Spleen (tissue), 7 donors: ENCODE results near the gene TSHB.

ENCODE experiments used
- CTCF ChIP-seq, 11 experiments: fragments of 200-600 bp in 7 of 11; fragments of 450-650 bp in 4 of 11; sonication (generic) in 4 of 11; IDR thresholded peaks in 8 of 11; conservative IDR thresholded peaks in 3 of 11; 1 replicate in 7 of 11; 2 replicates in 4 of 11; pipeline versions ENCODE4 v1.4.0 to v1.8.0; 2016 to 2021; ENCODE audit warnings: antibody characterized with exemption in 11 of 11, inconsistent platforms in 4 of 11, mild to moderate bottlenecking in 1 of 11
- POLR2A ChIP-seq, 3 donors: fragments of 450-650 bp; IDR thresholded peaks; one replicate each; pipeline ENCODE4 v1.5.1; 2017; ENCODE audit warnings: antibody characterized with exemption in 3 of 3, mild to moderate bottlenecking in 1 of 3
- POLR2AphosphoS5 ChIP-seq, 3 donors: sonication (generic); formaldehyde crosslinking; IDR thresholded peaks; one replicate each; pipeline ENCODE4 v1.5.1; 2017; ENCODE audit warnings: antibody characterized with exemption in 3 of 3
- donor health status: DM: no; HTN: no; CAD: no; lungs with moderate emphysema.
- donor health status: DM: no; HTN: no; CAD: no.
- donor health status: DM: no; HTN: no; CAD: no.

GRCh38 chr1:115021145-115021544 lies 8.5 kb upstream of the TSHB start:
- TF ChIP-seq CTCF (IDR thresholded peaks at IDR 0.05 in 8 of 11, conservative IDR thresholded peaks at IDR 0.05 in 3 of 11) (no peak), POLR2A (IDR thresholded peaks at IDR 0.05) (no peak), POLR2AphosphoS5 (IDR thresholded peaks at IDR 0.05) (no peak)
